ENCODE data around the gene FFAR1. TPM values are rescaled to one million over a fixed set of nuclear protein-coding genes. Genes with fewer than 3 reads are reported as not detected.

Gene FFAR1, protein sequence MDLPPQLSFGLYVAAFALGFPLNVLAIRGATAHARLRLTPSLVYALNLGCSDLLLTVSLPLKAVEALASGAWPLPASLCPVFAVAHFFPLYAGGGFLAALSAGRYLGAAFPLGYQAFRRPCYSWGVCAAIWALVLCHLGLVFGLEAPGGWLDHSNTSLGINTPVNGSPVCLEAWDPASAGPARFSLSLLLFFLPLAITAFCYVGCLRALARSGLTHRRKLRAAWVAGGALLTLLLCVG (N-terminal part only)
- under 1 TPM; 0.19 to 0.36 TPM for total RNA-seq

DNA sequence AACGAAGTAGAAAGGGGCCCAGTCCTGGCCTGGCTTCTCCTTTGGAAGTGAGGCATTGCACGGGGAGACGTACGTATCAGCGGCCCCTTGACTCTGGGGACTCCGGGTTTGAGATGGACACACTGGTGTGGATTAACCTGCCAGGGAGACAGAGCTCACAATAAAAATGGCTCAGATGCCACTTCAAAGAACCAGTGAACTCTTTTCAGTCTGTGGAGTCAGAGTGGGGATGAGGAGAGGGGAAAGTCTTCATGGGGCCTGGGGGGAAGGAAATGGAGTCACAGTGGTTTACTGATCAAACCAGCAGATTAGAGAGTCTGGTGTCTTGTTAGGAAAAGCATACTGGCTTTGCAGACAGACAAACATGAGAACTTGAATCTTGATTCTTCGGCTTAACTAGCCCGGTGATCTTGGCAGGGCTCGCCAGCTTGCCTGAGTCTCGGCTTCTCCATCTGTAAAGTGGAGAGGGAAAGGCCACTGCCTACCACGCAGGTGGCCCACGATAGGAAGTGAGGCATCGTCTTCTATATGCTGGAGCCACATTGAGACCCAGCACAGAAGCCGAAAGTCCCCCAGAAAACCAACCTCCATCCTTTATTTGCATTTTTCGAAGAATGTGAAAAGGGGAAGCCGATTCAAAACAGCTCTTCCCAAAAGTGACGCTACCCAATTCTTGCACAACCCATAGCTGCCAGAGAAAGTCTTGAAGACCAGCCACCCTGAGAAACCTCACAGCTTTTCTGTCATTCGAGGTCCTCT is at the start of gene FFAR1:
FFAR1 (plus strand) TSS at position 732 of the 759 bp plus-strand sequence. CDS start 3,650 bp downstream, outside the sequence.
- Mint-ChIP-seq H3K4me1 (ENCODE audit: low read depth in 2 of 2) (peaks cover 35 to 40% of the 10 kb centered on the region in 2 donors), H3K27me3 (peaks cover 5 to 11% of the 10 kb centered on the region in 2 donors), H3K4me3 (peak within 1 kb of the TSS; percentile 81), H3K27ac (peak within 1 kb of the TSS; percentile 94 to 97), H3K36me3 (no peaks in the 10 kb centered on the region), H3K9me3 (no peaks in the 10 kb centered on the region)
- ATAC-seq = peak; percentile 73 to 77
- DNase-seq (ENCODE audit: low spot score) = peak; percentile 88

GRCh38 chr19:35297922-35298321 is 49.8 kb upstream of the FFAR1 start:
- H3K36me3 Mint-ChIP-seq = no peaks in the 10 kb centered on the region
- no peak overlapping the region for H3K4me3 Mint-ChIP-seq
- H3K9me3 Mint-ChIP-seq = no peaks in the 10 kb centered on the region
- ATAC-seq (no peak), DNase-seq (ENCODE audit: low spot score) (no peak)
- H3K4me1 Mint-ChIP-seq (ENCODE audit: low read depth in 2 of 2) = no peaks in the 10 kb centered on the region
- no peak overlapping the region for H3K27ac Mint-ChIP-seq
- no peaks in the 10 kb centered on the region for H3K27me3 Mint-ChIP-seq

DNA sequence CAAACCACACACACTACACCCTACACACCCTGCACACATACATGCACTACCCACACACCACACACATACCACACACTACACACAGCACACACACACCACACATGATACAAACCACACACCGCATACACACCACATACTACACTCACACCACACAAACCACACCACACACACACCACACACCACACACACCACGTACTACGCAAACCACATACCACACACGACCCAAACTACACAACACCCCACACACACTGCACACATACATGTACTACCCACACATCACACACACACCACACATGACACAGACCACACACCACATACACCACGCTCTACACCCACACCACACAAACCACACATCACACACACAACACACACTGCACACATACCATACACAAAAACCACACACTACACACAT is 49.1 kb upstream of the FFAR1 start:
- Mint-ChIP-seq H3K4me1 (ENCODE audit: low read depth in 2 of 2) (no peaks in the 10 kb centered on the region), H3K36me3 (no peaks in the 10 kb centered on the region), H3K27me3 (no peaks in the 10 kb centered on the region), H3K4me3 (no peak overlapping the region), H3K27ac (no peak overlapping the region), H3K9me3 (no peaks in the 10 kb centered on the region)
- no peak for DNase-seq (ENCODE audit: low spot score)
- ATAC-seq = no peak

DNA sequence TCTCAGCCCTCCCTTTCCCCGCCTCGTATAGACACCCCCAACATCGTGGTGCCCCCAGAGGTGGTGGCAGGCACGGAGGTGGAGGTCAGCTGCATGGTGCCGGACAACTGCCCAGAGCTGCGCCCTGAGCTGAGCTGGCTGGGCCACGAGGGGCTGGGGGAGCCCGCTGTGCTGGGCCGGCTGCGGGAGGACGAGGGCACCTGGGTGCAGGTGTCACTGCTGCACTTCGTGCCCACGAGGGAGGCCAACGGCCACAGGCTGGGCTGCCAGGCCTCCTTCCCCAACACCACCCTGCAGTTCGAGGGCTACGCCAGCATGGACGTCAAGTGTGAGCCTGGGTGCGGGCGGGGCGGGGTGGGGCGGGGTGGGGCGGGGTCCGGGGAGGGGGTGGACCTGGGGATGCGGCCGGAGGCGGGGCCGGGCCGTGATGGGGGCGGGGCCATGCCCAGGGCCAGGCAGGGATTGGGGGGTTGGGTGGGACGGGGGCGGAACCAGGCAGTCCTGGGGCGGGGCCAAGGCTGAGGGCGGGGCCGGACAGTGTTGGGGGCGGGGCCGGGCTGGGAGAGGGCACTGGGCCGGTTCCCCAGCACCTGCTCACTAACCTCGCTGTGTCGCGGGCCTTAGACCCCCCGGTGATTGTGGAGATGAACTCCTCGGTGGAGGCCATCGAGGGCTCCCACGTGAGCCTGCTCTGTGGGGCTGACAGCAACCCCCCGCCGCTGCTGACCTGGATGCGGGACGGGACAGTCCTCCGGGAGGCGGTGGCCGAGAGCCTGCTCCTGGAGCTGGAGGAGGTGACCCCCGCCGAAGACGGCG is 48.0 kb upstream of the FFAR1 start:
- peaks cover 0 to 4% of the 10 kb centered on the region in 2 donors for H3K27me3 Mint-ChIP-seq

DNA sequence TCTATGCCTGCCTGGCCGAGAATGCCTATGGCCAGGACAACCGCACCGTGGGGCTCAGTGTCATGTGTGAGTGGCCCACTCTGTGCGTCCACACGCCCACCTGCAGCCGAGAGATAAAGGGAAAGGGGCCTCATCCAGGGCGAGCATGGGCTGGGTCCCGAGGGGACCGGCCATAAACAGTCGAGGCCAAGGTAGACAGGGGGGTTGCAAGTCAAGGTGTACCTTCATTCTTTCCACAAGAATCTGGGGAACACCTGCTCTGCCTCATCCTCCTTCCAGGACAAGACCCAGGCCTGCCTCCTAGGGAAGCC is 47.4 kb upstream of the FFAR1 start:
- DNase-seq (ENCODE audit: low spot score) (no peak), ATAC-seq (no peak)
- no peaks in the 10 kb centered on the region for H3K36me3 Mint-ChIP-seq
- peaks cover 0 to 4% of the 10 kb centered on the region in 2 donors for H3K27me3 Mint-ChIP-seq
- H3K4me3 Mint-ChIP-seq = no peak overlapping the region
- no peaks in the 10 kb centered on the region for H3K9me3 Mint-ChIP-seq
- H3K4me1 Mint-ChIP-seq (ENCODE audit: low read depth in 2 of 2) = no peaks in the 10 kb centered on the region
- no peak overlapping the region for H3K27ac Mint-ChIP-seq

More for the DNA sequence above, 48.0 kb upstream of the FFAR1 start:
- H3K9me3 Mint-ChIP-seq = no peaks in the 10 kb centered on the region
- no peaks in the 10 kb centered on the region for H3K36me3 Mint-ChIP-seq
- H3K4me3 Mint-ChIP-seq = no peak overlapping the region
- no peak for DNase-seq (ENCODE audit: low spot score)
- H3K4me1 Mint-ChIP-seq (ENCODE audit: low read depth in 2 of 2) = no peaks in the 10 kb centered on the region
- ATAC-seq = peak in 1 of 2 donors; percentile 54
- H3K27ac Mint-ChIP-seq = no peak overlapping the region

DNA sequence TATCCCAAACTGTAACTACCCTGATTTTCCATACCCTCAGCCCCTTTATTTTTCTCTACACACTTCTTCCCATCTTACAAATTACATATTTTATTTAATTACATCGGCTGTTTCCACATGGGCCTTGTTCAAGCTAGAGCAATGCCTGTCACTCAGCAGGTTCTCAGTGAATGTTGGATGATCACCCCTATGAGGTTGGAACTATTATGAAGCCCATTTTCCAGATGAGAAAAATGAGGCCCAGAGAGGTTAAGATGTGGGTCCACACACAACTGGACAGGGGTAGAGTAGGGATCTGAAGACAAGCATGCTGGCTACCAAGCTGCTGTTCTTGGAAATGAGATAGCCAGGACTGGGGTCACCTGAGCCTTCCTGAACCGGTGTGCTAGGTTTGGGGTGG is 45.7 kb upstream of the FFAR1 start:
- H3K9me3 Mint-ChIP-seq = no peaks in the 10 kb centered on the region
- no peak for ATAC-seq
- H3K4me1 Mint-ChIP-seq (ENCODE audit: low read depth in 2 of 2) = no peaks in the 10 kb centered on the region
- no peaks in the 10 kb centered on the region for H3K36me3 Mint-ChIP-seq
- DNase-seq (ENCODE audit: low spot score) = no peak
- H3K27ac Mint-ChIP-seq = no peak overlapping the region
- H3K4me3 Mint-ChIP-seq = no peak overlapping the region
- peaks cover 0 to 4% of the 10 kb centered on the region in 2 donors for H3K27me3 Mint-ChIP-seq

DNA sequence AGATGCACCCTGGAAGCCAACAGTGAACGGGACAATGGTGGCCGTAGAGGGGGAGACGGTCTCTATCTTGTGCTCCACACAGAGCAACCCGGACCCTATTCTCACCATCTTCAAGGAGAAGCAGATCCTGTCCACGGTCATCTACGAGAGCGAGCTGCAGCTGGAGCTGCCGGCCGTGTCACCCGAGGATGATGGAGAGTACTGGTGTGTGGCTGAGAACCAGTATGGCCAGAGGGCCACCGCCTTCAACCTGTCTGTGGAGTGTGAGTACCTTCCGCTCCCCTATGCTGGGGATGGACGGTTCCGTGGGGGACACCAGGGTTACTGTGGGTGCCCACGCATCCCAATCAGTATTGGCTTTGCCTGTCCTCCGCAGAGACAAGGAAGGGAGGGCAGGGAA is 45.3 kb upstream of the FFAR1 start:
- no peak overlapping the region for H3K4me3 Mint-ChIP-seq
- H3K9me3 Mint-ChIP-seq = no peaks in the 10 kb centered on the region
- H3K4me1 Mint-ChIP-seq (ENCODE audit: low read depth in 2 of 2) = no peaks in the 10 kb centered on the region
- peaks cover 0 to 4% of the 10 kb centered on the region in 2 donors for H3K27me3 Mint-ChIP-seq
- no peaks in the 10 kb centered on the region for H3K36me3 Mint-ChIP-seq
- DNase-seq (ENCODE audit: low spot score) (no peak), ATAC-seq (no peak)
- no peak overlapping the region for H3K27ac Mint-ChIP-seq

DNA sequence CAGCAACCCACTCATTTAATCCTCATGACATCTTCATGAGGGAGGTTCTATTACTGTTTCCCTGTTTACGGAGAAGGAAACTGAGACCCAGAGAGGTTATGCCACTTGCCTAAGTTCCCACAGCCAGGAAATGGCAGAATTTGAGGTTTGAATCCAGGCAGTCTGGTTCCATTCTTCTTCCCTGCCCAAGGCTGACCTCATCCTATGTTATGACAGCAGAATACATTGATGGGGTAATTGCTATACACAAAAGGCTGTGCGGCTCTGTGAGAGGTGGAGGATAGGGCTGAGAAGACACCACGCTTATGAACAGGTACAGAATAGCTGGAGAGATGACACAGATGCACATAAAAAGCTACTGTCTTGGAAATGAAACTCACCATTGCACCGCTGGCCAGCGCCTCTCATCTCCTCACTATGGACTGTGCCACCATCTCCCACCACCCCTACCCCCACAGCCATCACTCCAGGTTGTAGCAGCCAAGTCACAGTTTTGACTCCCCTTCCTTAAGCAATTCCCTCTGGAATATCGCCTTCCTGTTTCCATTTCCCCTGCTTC is 44.3 kb upstream of the FFAR1 start:
- peaks cover 0 to 8% of the 10 kb centered on the region in 2 donors for H3K27me3 Mint-ChIP-seq
- H3K27ac Mint-ChIP-seq = no peak overlapping the region
- ATAC-seq (no peak), DNase-seq (ENCODE audit: low spot score) (no peak)
- H3K4me3 Mint-ChIP-seq = no peak overlapping the region
- no peaks in the 10 kb centered on the region for H3K9me3 Mint-ChIP-seq
- H3K36me3 Mint-ChIP-seq = no peaks in the 10 kb centered on the region
- no peaks in the 10 kb centered on the region for H3K4me1 Mint-ChIP-seq (ENCODE audit: low read depth in 2 of 2)

DNA sequence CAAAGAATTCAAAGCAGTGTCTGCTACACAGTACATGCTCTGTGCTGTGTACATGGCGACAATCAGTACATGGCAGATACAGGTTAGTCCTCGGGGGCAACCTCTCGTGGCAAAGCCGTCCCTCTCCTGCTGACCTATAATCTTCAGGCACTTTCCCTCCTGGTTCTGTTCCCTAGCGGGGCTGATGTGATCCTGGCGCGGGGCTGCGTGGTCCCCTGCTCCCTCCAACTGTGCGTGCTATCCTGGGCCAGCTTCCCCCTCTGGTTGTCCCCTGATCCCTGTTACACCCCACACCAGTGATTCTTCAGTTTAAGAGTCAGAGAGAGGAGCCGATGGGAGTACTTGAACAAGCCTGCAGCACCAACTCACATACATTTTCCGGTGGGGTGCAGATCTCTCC is 43.7 kb upstream of the FFAR1 start:
- Mint-ChIP-seq H3K9me3 (no peaks in the 10 kb centered on the region), H3K36me3 (no peaks in the 10 kb centered on the region), H3K4me1 (ENCODE audit: low read depth in 2 of 2) (no peaks in the 10 kb centered on the region), H3K27ac (no peak overlapping the region), H3K4me3 (no peak overlapping the region), H3K27me3 (peaks cover 0 to 8% of the 10 kb centered on the region in 2 donors)
- no peak for ATAC-seq
- DNase-seq (ENCODE audit: low spot score) = no peak

DNA sequence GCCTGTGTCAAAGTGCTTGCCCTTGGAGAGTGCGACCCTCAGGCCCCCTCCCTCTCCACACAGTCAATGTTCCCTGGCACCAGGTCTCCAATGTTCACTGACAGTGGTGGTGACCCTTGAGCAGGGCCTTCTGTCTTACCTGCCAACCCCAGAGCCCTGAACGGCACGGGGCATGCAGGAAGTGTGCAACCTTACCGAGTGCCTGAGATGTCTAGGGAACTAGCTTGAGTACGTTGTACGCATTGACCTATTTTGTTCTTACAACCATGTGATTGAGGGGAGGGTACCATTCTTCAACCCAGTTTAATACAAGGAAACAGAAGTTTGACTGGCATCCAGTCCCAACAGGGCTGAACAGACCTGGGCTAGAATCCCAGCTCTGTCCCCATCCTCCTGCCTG is 42.5 kb upstream of the FFAR1 start:
- no peak overlapping the region for H3K27ac Mint-ChIP-seq
- no peaks in the 10 kb centered on the region for H3K9me3 Mint-ChIP-seq
- DNase-seq (ENCODE audit: low spot score) (no peak), ATAC-seq (no peak)
- H3K4me1 Mint-ChIP-seq (ENCODE audit: low read depth in 2 of 2) = no peaks in the 10 kb centered on the region
- no peaks in the 10 kb centered on the region for H3K36me3 Mint-ChIP-seq
- no peak overlapping the region for H3K4me3 Mint-ChIP-seq
- H3K27me3 Mint-ChIP-seq = peaks cover 0 to 10% of the 10 kb centered on the region in 2 donors

DNA sequence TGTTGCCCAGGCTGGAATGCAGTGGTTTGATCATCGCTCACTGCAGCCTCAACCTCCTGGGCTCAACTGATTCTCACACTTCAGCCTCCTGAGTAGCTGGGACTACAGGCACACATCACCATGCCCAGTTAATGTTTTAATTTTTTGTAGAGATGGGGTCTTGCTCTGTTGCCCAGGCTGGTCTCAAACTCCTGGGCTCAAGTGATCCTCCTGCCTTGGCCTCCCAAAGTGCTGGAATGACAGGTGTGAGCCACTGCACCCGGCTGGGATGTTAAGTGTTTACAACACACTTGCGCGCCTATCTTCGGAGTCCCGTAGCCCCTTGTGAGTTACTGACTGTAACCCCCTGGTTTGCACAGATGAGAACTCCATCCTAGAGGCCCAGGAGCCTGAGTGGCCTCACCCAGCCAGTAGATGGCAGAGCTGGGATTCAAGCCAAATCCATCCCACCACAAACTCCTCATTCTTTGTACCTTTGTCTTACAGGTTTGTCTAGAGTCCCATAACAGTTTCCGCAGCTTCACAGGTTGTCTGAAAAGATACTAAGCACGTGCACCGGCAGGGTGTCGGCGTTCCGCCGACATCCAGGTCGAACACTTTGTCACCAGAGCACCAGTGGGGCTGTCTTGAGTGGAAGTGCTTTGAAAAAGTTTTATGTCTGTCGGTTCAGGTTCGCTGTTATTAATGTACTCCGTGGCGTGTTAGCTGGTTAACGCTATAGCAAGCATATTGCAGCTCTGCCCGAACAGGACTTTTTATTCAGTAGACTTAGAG is 41.0 kb upstream of the FFAR1 start:
- H3K36me3 Mint-ChIP-seq = no peaks in the 10 kb centered on the region
- no peak for DNase-seq (ENCODE audit: low spot score)
- peak overlapping the region in 1 of 2 donors; percentile 41 for H3K27ac Mint-ChIP-seq
- H3K4me3 Mint-ChIP-seq = no peak overlapping the region
- H3K27me3 Mint-ChIP-seq = peaks cover 0 to 10% of the 10 kb centered on the region in 2 donors
- H3K9me3 Mint-ChIP-seq = no peaks in the 10 kb centered on the region
- peaks cover 0 to 4% of the 10 kb centered on the region in 2 donors for H3K4me1 Mint-ChIP-seq (ENCODE audit: low read depth in 2 of 2)
- no peak for ATAC-seq

DNA sequence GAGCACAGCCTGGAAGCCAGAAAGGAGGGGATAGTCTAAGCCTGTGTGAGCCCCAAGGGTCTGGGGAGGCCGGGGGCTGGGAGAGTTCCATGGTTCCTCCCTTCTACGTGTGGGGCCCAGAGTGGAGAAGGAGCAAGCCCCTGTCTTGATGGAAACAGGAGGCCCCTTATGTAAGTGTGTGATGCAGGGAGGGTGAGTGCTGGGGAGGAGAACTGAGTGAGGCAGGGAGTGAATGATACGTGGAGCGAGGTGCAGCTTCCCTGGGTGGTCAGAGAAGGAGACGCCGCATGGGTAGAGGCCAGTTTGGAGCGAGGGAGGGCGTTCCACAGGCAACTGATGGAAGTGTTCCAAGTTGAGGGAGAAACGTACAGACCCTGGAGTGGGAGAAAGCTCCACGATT is 39.8 kb upstream of the FFAR1 start:
- no peak for ATAC-seq
- Mint-ChIP-seq H3K4me3 (no peak overlapping the region), H3K27me3 (peaks cover 0 to 10% of the 10 kb centered on the region in 2 donors), H3K36me3 (no peaks in the 10 kb centered on the region), H3K27ac (peak overlapping the region in 1 of 2 donors; percentile 75), H3K9me3 (no peaks in the 10 kb centered on the region), H3K4me1 (ENCODE audit: low read depth in 2 of 2) (peaks cover 0 to 4% of the 10 kb centered on the region in 2 donors)
- no peak for DNase-seq (ENCODE audit: low spot score)

GRCh38 chr19:35308910-35309309 is 38.8 kb upstream of the FFAR1 start:
- H3K4me1 Mint-ChIP-seq (ENCODE audit: low read depth in 2 of 2) = peaks cover 0 to 4% of the 10 kb centered on the region in 2 donors
- H3K4me3 Mint-ChIP-seq = no peak overlapping the region
- no peak for DNase-seq (ENCODE audit: low spot score)
- no peak for ATAC-seq
- no peaks in the 10 kb centered on the region for H3K36me3 Mint-ChIP-seq
- H3K9me3 Mint-ChIP-seq = no peaks in the 10 kb centered on the region
- H3K27me3 Mint-ChIP-seq = peaks cover 0 to 8% of the 10 kb centered on the region in 2 donors
- peak overlapping the region in 1 of 2 donors; percentile 64 for H3K27ac Mint-ChIP-seq
